ENCODE data around the gene LTF.

DNA sequence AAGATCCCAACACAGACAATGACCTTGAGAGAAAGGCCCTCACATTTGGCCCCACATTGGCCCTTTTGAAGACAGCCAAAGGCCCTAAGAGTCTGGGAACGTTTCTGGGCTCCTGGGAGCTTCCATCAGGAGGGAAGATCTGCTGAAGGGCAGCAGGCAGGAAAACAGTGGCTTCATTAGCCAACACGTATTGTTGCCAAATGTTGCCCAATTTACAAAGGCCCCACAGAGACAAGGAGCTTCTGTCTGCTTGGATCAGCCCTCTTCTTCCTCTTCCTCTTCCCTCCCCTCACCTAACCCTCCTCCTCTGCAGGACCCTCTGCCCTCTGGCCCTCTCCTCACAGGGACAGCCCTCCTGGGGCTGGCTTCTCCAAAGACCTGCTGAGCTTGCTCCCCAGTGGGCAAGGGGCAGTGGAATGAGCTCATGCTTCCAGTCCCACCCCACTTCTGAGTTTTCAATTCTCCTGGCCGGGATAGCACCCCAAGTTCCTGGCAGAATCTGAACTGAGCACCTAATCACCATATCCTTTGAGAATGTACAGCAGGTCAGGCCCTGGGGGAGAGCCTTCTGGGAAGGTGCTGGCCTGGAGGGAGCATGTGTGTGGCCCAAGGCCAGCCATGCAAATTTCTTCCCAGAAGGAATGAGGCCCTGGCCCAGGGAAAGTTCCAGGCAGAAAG is 5.1 kb upstream of the LTF start:
- TF ChIP-seq, protein P1, sequence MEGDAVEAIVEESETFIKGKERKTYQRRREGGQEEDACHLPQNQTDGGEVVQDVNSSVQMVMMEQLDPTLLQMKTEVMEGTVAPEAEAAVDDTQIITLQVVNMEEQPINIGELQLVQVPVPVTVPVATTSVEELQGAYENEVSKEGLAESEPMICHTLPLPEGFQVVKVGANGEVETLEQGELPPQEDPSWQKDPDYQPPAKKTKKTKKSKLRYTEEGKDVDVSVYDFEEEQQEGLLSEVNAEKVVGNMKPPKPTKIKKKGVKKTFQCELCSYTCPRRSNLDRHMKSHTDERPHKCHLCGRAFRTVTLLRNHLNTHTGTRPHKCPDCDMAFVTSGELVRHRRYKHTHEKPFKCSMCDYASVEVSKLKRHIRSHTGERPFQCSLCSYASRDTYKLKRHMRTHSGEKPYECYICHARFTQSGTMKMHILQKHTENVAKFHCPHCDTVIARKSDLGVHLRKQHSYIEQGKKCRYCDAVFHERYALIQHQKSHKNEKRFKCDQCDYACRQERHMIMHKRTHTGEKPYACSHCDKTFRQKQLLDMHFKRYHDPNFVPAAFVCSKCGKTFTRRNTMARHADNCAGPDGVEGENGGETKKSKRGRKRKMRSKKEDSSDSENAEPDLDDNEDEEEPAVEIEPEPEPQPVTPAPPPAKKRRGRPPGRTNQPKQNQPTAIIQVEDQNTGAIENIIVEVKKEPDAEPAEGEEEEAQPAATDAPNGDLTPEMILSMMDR (IDR thresholded peaks at IDR 0.05; ENCODE audit: low read length): no peak
- TF ChIP-seq EZH2phosphoT487 (IDR thresholded peaks at IDR 0.05; ENCODE audit: low read length): no peak
- no peak for TF ChIP-seq EZH2 (optimal IDR thresholded peaks at IDR 0.05; ENCODE audit: low read depth, low read length)
